ENCODE results near the gene PBX4.

DNA sequence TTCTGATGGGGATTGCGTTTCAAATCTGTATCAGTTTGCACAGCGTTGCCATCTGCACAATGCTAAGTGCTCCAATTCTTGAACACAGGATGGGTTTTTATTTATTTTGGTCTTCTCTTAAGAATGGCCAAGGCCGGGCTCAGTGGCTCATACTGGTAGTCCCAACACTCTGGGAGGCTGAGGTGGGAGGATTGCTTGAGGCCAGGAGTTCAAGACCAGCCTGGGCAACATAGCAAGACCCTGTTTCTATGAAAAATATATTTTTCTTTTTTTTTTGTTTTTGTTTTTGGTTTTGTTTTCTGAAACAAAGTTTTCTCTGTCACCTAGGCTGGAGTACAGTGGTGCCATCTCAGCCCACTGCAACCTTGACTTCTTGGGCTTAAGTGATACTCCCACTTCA is 95.3 kb downstream of the PBX4 start:
- TF ChIP-seq ZFP37 (tag by site-specific recombination; IDR thresholded peaks at IDR 0.05) (no peak), ZBTB17 (tag by site-specific recombination; IDR thresholded peaks at IDR 0.05) (no peak), REPIN1 (tag by site-specific recombination; IDR thresholded peaks at IDR 0.05; ENCODE audit: low read depth) (no peak), ZNF433 (tag by site-specific recombination; IDR thresholded peaks at IDR 0.05; ENCODE audit: low read depth) (no peak), ZNF561 (tag by site-specific recombination; IDR thresholded peaks at IDR 0.05; ENCODE audit: borderline replicate concordance) (no peak), ZNF335 (tag by site-specific recombination; conservative IDR thresholded peaks at IDR 0.05) (no peak), ZBTB7A (tag by site-specific recombination; IDR thresholded peaks at IDR 0.05; ENCODE audit: low read depth) (no peak), ZNF76 (tag by site-specific recombination; IDR thresholded peaks at IDR 0.05; ENCODE audit: borderline replicate concordance, low read depth) (no peak), ZNF560 (tag by site-specific recombination; IDR thresholded peaks at IDR 0.05; ENCODE audit: borderline replicate concordance) (no peak), ZEB2 (tag by site-specific recombination; IDR thresholded peaks at IDR 0.05) (no peak), SP2 (tag by site-specific recombination; IDR thresholded peaks at IDR 0.05) (no peak)
- TF ChIP-seq, protein P1, sequence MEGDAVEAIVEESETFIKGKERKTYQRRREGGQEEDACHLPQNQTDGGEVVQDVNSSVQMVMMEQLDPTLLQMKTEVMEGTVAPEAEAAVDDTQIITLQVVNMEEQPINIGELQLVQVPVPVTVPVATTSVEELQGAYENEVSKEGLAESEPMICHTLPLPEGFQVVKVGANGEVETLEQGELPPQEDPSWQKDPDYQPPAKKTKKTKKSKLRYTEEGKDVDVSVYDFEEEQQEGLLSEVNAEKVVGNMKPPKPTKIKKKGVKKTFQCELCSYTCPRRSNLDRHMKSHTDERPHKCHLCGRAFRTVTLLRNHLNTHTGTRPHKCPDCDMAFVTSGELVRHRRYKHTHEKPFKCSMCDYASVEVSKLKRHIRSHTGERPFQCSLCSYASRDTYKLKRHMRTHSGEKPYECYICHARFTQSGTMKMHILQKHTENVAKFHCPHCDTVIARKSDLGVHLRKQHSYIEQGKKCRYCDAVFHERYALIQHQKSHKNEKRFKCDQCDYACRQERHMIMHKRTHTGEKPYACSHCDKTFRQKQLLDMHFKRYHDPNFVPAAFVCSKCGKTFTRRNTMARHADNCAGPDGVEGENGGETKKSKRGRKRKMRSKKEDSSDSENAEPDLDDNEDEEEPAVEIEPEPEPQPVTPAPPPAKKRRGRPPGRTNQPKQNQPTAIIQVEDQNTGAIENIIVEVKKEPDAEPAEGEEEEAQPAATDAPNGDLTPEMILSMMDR (tag by site-specific recombination; IDR thresholded peaks at IDR 0.05), result no peak
- TF ChIP-seq, protein P2, sequence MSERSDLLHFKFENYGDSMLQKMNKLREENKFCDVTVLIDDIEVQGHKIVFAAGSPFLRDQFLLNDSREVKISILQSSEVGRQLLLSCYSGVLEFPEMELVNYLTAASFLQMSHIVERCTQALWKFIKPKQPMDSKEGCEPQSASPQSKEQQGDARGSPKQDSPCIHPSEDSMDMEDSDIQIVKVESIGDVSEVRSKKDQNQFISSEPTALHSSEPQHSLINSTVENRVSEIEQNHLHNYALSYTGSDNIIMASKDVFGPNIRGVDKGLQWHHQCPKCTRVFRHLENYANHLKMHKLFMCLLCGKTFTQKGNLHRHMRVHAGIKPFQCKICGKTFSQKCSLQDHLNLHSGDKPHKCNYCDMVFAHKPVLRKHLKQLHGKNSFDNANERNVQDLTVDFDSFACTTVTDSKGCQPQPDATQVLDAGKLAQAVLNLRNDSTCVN (tag by site-specific recombination; optimal IDR thresholded peaks at IDR 0.05), result no peak
- TF ChIP-seq, protein P3, sequence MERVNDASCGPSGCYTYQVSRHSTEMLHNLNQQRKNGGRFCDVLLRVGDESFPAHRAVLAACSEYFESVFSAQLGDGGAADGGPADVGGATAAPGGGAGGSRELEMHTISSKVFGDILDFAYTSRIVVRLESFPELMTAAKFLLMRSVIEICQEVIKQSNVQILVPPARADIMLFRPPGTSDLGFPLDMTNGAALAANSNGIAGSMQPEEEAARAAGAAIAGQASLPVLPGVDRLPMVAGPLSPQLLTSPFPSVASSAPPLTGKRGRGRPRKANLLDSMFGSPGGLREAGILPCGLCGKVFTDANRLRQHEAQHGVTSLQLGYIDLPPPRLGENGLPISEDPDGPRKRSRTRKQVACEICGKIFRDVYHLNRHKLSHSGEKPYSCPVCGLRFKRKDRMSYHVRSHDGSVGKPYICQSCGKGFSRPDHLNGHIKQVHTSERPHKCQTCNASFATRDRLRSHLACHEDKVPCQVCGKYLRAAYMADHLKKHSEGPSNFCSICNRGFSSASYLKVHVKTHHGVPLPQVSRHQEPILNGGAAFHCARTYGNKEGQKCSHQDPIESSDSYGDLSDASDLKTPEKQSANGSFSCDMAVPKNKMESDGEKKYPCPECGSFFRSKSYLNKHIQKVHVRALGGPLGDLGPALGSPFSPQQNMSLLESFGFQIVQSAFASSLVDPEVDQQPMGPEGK (tag by site-specific recombination; IDR thresholded peaks at IDR 0.05), result no peak
